ENCODE measurements around the gene EPS8L2.
A peak's percentile ranks its signal among the peaks of the same experiment; 100 is the strongest.
"Not testable (repeated sequence)": the region's sequence is repeated elsewhere in the genome, so short reads cannot be mapped to it uniquely, and the experiment has no call there.

EPS8L2 gene

GRCh38 chr11:729492-730074, 23.6 kb downstream of the EPS8L2 start:
- Histone ChIP-seq H3K9me3 (no peaks in the 10 kb centered on the region), H3K4me1 (peaks cover 2% of the 10 kb centered on the region; the same call in 1 of the 2 replicates), H3K36me3 (replicated peaks) (no peaks in the 10 kb centered on the region), H3K4me3 (no peak overlapping the region), H3K27me3 (ENCODE audit: low read depth) (no peaks in the 10 kb centered on the region)
- in situ Hi-C loops (cut with MboI; ENCODE audit: low sequenced_read_pairs) = no loop called here
- DNase-seq (ENCODE audit: low spot score in 2 of 2) = no peak

- Histone ChIP-seq H3K36me3 (replicated peaks) (no peaks in the 10 kb centered on the region), H3K9me3 (no peaks in the 10 kb centered on the region), H3K4me3 (no peak overlapping the region), H3K4me1 (peaks cover 3% of the 10 kb centered on the region; the same call in 1 of the 2 replicates), H3K27me3 (ENCODE audit: low read depth) (no peaks in the 10 kb centered on the region)
- in situ Hi-C loops (cut with MboI; ENCODE audit: low sequenced_read_pairs) = no loop called here
- DNase-seq (ENCODE audit: low spot score in 2 of 2) = no peak
These were observed 27.0 kb downstream of the EPS8L2 start for GRCh38 chr11:733072-733471.

GRCh38 chr11:734541-734940, 28.5 kb downstream of the EPS8L2 start:
- H3K36me3 ChIP-seq (replicated peaks); H3K4me1 ChIP-seq; H3K9me3 ChIP-seq; in situ Hi-C loops (cut with MboI; ENCODE audit: low sequenced_read_pairs); H3K27me3 ChIP-seq (ENCODE audit: low read depth); H3K4me3 ChIP-seq; DNase-seq (ENCODE audit: low spot score in 2 of 2): not testable (repeated sequence)

- in situ Hi-C loops (cut with MboI; ENCODE audit: low sequenced_read_pairs) = no loop called here
- Histone ChIP-seq H3K9me3 (no peaks in the 10 kb centered on the region), H3K27me3 (ENCODE audit: low read depth) (no peaks in the 10 kb centered on the region), H3K4me1 (peaks cover 3% of the 10 kb centered on the region; the same call in 1 of the 2 replicates), H3K36me3 (replicated peaks) (no peaks in the 10 kb centered on the region), H3K4me3 (no peak overlapping the region)
- no peak for DNase-seq (ENCODE audit: low spot score in 2 of 2)
These were observed 31.3 kb downstream of the EPS8L2 start for GRCh38 chr11:737366-737765.

- in situ Hi-C loops (cut with MboI; ENCODE audit: low sequenced_read_pairs); H3K9me3 ChIP-seq; DNase-seq (ENCODE audit: low spot score in 2 of 2); H3K27me3 ChIP-seq (ENCODE audit: low read depth); H3K36me3 ChIP-seq (replicated peaks); H3K4me3 ChIP-seq; H3K4me1 ChIP-seq: not testable (repeated sequence)
These were observed 31.9 kb downstream of the EPS8L2 start for GRCh38 chr11:737899-738298.

GRCh38 chr11:742156-742546, 36.1 kb downstream of the EPS8L2 start:
- in situ Hi-C loops (cut with MboI; ENCODE audit: low sequenced_read_pairs) = no loop called here
- peaks cover 17% of the 10 kb centered on the region for H3K4me1 ChIP-seq
- no peaks in the 10 kb centered on the region for H3K36me3 ChIP-seq (replicated peaks)
- no peak overlapping the region for H3K4me3 ChIP-seq
- H3K27me3 ChIP-seq (ENCODE audit: low read depth) = no peaks in the 10 kb centered on the region
- no peaks in the 10 kb centered on the region for H3K9me3 ChIP-seq
- no peak for DNase-seq (ENCODE audit: low spot score in 2 of 2)

- H3K27me3 ChIP-seq (ENCODE audit: low read depth) = no peaks in the 10 kb centered on the region
- in situ Hi-C loops (cut with MboI; ENCODE audit: low sequenced_read_pairs) = no loop called here
- H3K4me3 ChIP-seq = no peak overlapping the region
- H3K4me1 ChIP-seq = peaks cover 17% of the 10 kb centered on the region
- H3K9me3 ChIP-seq = no peaks in the 10 kb centered on the region
- H3K36me3 ChIP-seq (replicated peaks) = no peaks in the 10 kb centered on the region
- no peak for DNase-seq (ENCODE audit: low spot score in 2 of 2)
These were observed 36.7 kb downstream of the EPS8L2 start for GRCh38 chr11:742571-743201.

- Histone ChIP-seq H3K4me1 (peaks cover 14% of the 10 kb centered on the region), H3K27me3 (ENCODE audit: low read depth) (no peaks in the 10 kb centered on the region), H3K4me3 (no peak overlapping the region), H3K9me3 (no peaks in the 10 kb centered on the region), H3K36me3 (replicated peaks) (no peaks in the 10 kb centered on the region; the same call in 1 of the 2 replicates)
- in situ Hi-C loops (cut with MboI; ENCODE audit: low sequenced_read_pairs) = no loop called here
- DNase-seq (ENCODE audit: low spot score in 2 of 2) = no peak
These were observed 39.4 kb downstream of the EPS8L2 start for GRCh38 chr11:745428-745827.

- H3K9me3 ChIP-seq = no peaks in the 10 kb centered on the region
- no peaks in the 10 kb centered on the region for H3K27me3 ChIP-seq (ENCODE audit: low read depth)
- H3K4me3 ChIP-seq = peak overlapping the region; percentile 94
- H3K36me3 ChIP-seq (replicated peaks) = peaks cover 8% of the 10 kb centered on the region
- peak; percentile 41 to 56 for DNase-seq (ENCODE audit: low spot score in 2 of 2)
- peaks cover 14% of the 10 kb centered on the region for H3K4me1 ChIP-seq
- in situ Hi-C loops (cut with MboI; ENCODE audit: low sequenced_read_pairs) = no loop called here
These were observed 40.5 kb downstream of the EPS8L2 start for GRCh38 chr11:746289-747157.

- Histone ChIP-seq H3K4me1 (peaks cover 14% of the 10 kb centered on the region), H3K27me3 (ENCODE audit: low read depth) (no peaks in the 10 kb centered on the region), H3K36me3 (replicated peaks) (peaks cover 11% of the 10 kb centered on the region), H3K9me3 (no peaks in the 10 kb centered on the region), H3K4me3 (peak within 1 kb of the TSS; percentile 94)
- DNase-seq (ENCODE audit: low spot score in 2 of 2) = peak; percentile 84 to 96
- in situ Hi-C loops (cut with MboI; ENCODE audit: low sequenced_read_pairs) = no loop called here
These were observed 41.4 kb downstream of the EPS8L2 start, which contains the start of gene TALDO1 for GRCh38 chr11:747158-748006. Gene TALDO1, plus strand, starts transcription at chr11:747464. Its CDS starts 18 bp downstream, at chr11:747482.

- Histone ChIP-seq H3K9me3 (no peaks in the 10 kb centered on the region), H3K36me3 (replicated peaks) (peaks cover 17% of the 10 kb centered on the region), H3K27me3 (ENCODE audit: low read depth) (no peaks in the 10 kb centered on the region), H3K4me1 (peaks cover 14% of the 10 kb centered on the region), H3K4me3 (peak overlapping the region; percentile 94)
- no peak for DNase-seq (ENCODE audit: low spot score in 2 of 2)
- in situ Hi-C loops (cut with MboI; ENCODE audit: low sequenced_read_pairs) = no loop called here
These were observed 42.0 kb downstream of the EPS8L2 start for GRCh38 chr11:748007-748359.

GRCh38 chr11:749731-750130, 43.7 kb downstream of the EPS8L2 start:
- Histone ChIP-seq H3K27me3 (ENCODE audit: low read depth) (no peaks in the 10 kb centered on the region), H3K9me3 (no peaks in the 10 kb centered on the region), H3K36me3 (replicated peaks) (peaks cover 17% of the 10 kb centered on the region), H3K4me1 (peaks cover 4% of the 10 kb centered on the region), H3K4me3 (no peak overlapping the region)
- in situ Hi-C loops (cut with MboI; ENCODE audit: low sequenced_read_pairs) = loop anchor here (25.0 kb wide), 1 partner anchor 187 kb away; the partner anchor contains the start of genes LMNTD2 and RASSF7
- DNase-seq (ENCODE audit: low spot score in 2 of 2) = no peak

- DNase-seq (ENCODE audit: low spot score in 2 of 2) = no peak
- in situ Hi-C loops (cut with MboI; ENCODE audit: low sequenced_read_pairs) = loop anchor here (10.0 to 25.0 kb wide), 2 partner anchors 115 to 198 kb away; partner anchors contain the start of genes LMNTD2 and RASSF7
- Histone ChIP-seq H3K27me3 (ENCODE audit: low read depth) (no peaks in the 10 kb centered on the region), H3K4me1 (no peaks in the 10 kb centered on the region), H3K4me3 (no peak overlapping the region), H3K9me3 (no peaks in the 10 kb centered on the region), H3K36me3 (replicated peaks) (peaks cover 85% of the 10 kb centered on the region)
These were observed 54.2 kb downstream of the EPS8L2 start for GRCh38 chr11:760236-760635.
